HCT116 (cell line): ENCODE results near the gene SMIM12. TPM values are rescaled to one million over a fixed set of nuclear protein-coding genes. Genes with fewer than 3 reads are reported as not detected.

Experiments
- ATAC-seq: fragments of 200-7000 bp; cut with Tn5 transposase; 2 replicates; pipeline ENCODE4 v1.9.1; 2020; ENCODE audit warnings: mild to moderate bottlenecking, moderate library complexity
- BruUV-seq: library from RNA; stranded (reverse); fragments of 400-500 nt; replicated peaks from 2 replicates; lab custom pipeline; 2021; lab: Mats Ljungman, UMichigan
- CTCF ChIA-PET: fragments of 300-600 bp; sonication (Branson Sonifier 250); formaldehyde crosslinking; loops from one replicate; lab custom pipeline; 2021; ENCODE audit warnings: antibody characterized with exemption; lab: Charles Lee
- POLR2A ChIA-PET: fragments of 300-600, 350-600 bp; sonication (Branson Sonifier 250); formaldehyde crosslinking; loops from one replicate; lab custom pipeline; 2021; ENCODE audit warnings: antibody characterized with exemption; lab: Charles Lee
- RAD21 ChIA-PET, 2 experiments: fragments of 300-600 bp; sonication (Branson Sonifier 250); formaldehyde crosslinking; loops; one replicate each; lab custom pipeline; 2023; ENCODE audit warnings: low total read pairs in 2 of 2; ENCODE audit not compliant: uncharacterized antibody in 2 of 2, unreplicated experiment in 2 of 2, low non-redundant PET in 1 of 2; lab: Charles Lee
- DNase-seq: peaks from one replicate; pipeline ENCODE4 v3.0.0-alpha.2; 2010; ENCODE audit warnings: low read depth, low spot score
- H2AFZ ChIP-seq: fragments of 200-600 bp; shearing (Covaris generic), sonication (generic); 2 replicates; pipeline ENCODE4 v1.6.1; 2017; ENCODE audit warnings: low read depth, mixed run types, mixed read lengths, antibody characterized with exemption, low read length; ENCODE audit not compliant: poor library complexity, severe bottlenecking
- H3K27ac ChIP-seq: 2 replicates; pipeline ENCODE4 v1.5.1; 2012; ENCODE audit warnings: low read depth, low read length
- H3K27me3 ChIP-seq: fragments of 200-600 bp; sonication (generic); 2 replicates; pipeline ENCODE4 v1.6.1; 2016; ENCODE audit warnings: mixed run types, low read length, mixed read lengths; ENCODE audit not compliant: insufficient read depth
- H3K36me3 ChIP-seq, 2 experiments: fragments of 200-500 bp in 1 of 2; fragments of 200-600 bp in 1 of 2; sonication (Bioruptor generic) in 1 of 2; sonication (generic) in 1 of 2; 2 replicates each; pipeline versions ENCODE4 v1.5.1 to v1.6.1; 2014 to 2016; ENCODE audit warnings: low read length in 2 of 2, inconsistent platforms in 1 of 2, mixed read lengths in 1 of 2, mixed run types in 1 of 2; ENCODE audit not compliant: insufficient read depth in 2 of 2, control insufficient read depth in 1 of 2
- H3K4me1 ChIP-seq, 2 experiments: fragments of 200-600 bp in 1 of 2; sonication (generic) in 1 of 2; 2 replicates each; pipeline versions ENCODE4 v1.5.1 to v1.6.1; 2012 to 2017; ENCODE audit warnings: low read length in 2 of 2, inconsistent platforms in 1 of 2, mild to moderate bottlenecking in 1 of 2, mixed read lengths in 1 of 2, mixed run types in 1 of 2, moderate library complexity in 1 of 2; ENCODE audit not compliant: insufficient read depth in 2 of 2, control insufficient read depth in 1 of 2
- H3K4me2 ChIP-seq: fragments of 200-600 bp; sonication (generic); 2 replicates; pipeline ENCODE4 v1.6.1; 2017; ENCODE audit warnings: mixed run types, low read length, mixed read lengths
- H3K4me3 ChIP-seq, 2 experiments: fragments of 200-600 bp in 1 of 2; sonication (generic) in 1 of 2; replicated peaks in 1 of 2; 2 replicates each; pipeline ENCODE4 v1.5.1; 2011 to 2016; ENCODE audit warnings: low read length in 2 of 2, control low read depth in 1 of 2, low read depth in 1 of 2, mild to moderate bottlenecking in 1 of 2, mixed read lengths in 1 of 2, mixed run types in 1 of 2
- H3K79me2 ChIP-seq: fragments of 200-600 bp; sonication (generic); 2 replicates; pipeline ENCODE4 v1.6.1; 2017; ENCODE audit warnings: mild to moderate bottlenecking, mixed run types, low read length, moderate library complexity, mixed read lengths; ENCODE audit not compliant: insufficient read depth
- H3K9ac ChIP-seq: fragments of 200-600 bp; sonication (generic); 2 replicates; pipeline ENCODE4 v1.6.1; 2016; ENCODE audit warnings: low read length, mixed read lengths
- H3K9me2 ChIP-seq: fragments of 200-600 bp; sonication (generic), shearing (Covaris generic); 2 replicates; pipeline ENCODE4 v1.6.1; 2017; ENCODE audit warnings: mixed run types, mild to moderate bottlenecking, moderate library complexity; ENCODE audit not compliant: insufficient read depth
- H3K9me3 ChIP-seq, 2 experiments: fragments of 200-500 bp in 1 of 2; fragments of 200-600 bp in 1 of 2; sonication (Bioruptor generic) in 1 of 2; sonication (generic) in 1 of 2; 2 replicates each; pipeline ENCODE4 v1.6.1; 2014 to 2017; ENCODE audit warnings: low read length in 2 of 2, mixed read lengths in 2 of 2, inconsistent platforms in 1 of 2, low read depth in 1 of 2, mild to moderate bottlenecking in 1 of 2, mixed run types in 1 of 2, moderate library complexity in 1 of 2; ENCODE audit not compliant: control insufficient read depth in 1 of 2, insufficient read depth in 1 of 2
- H4K20me1 ChIP-seq: fragments of 200-600 bp; sonication (generic), shearing (Covaris generic); 2 replicates; pipeline ENCODE4 v1.6.1; 2017; ENCODE audit warnings: mixed run types, mild to moderate bottlenecking, moderate library complexity; ENCODE audit not compliant: insufficient read depth
- ATF3 ChIP-seq: IDR thresholded peaks from 2 replicates; pipeline ENCODE4 v1.6.1; 2012
- CBX3 ChIP-seq: IDR thresholded peaks from 2 replicates; pipeline ENCODE4 v1.6.1; 2012; ENCODE audit warnings: low read depth
- CEBPB ChIP-seq: IDR thresholded peaks from 2 replicates; pipeline ENCODE4 v1.6.1; 2012; ENCODE audit warnings: low read depth
- CTCF ChIP-seq, 3 experiments: fragments of 200-600 bp in 1 of 3; sonication (generic) in 1 of 3; IDR thresholded peaks in 2 of 3; conservative IDR thresholded peaks in 1 of 3; 2 replicates each; pipeline ENCODE4 v1.5.1; 2012 to 2017; ENCODE audit warnings: low read depth in 2 of 3, low read length in 2 of 3, antibody characterized with exemption in 1 of 3, borderline replicate concordance in 1 of 3, control low read depth in 1 of 3, mild to moderate bottlenecking in 1 of 3, mixed read lengths in 1 of 3, mixed run types in 1 of 3, moderate library complexity in 1 of 3; ENCODE audit not compliant: insufficient read depth in 1 of 3
- ELF1 ChIP-seq: IDR thresholded peaks from 2 replicates; pipeline ENCODE4 v1.6.1; 2012; ENCODE audit warnings: low read depth, borderline replicate concordance
- EZH2phosphoT487 ChIP-seq: fragments of 200-600 bp; IDR thresholded peaks from 2 replicates; pipeline ENCODE4 v1.6.1; 2018; ENCODE audit warnings: antibody characterized with exemption, borderline replicate concordance
- FOSL1 ChIP-seq: IDR thresholded peaks from 2 replicates; pipeline ENCODE4 v1.6.1; 2012; ENCODE audit warnings: low read depth
- POLR2A ChIP-seq: IDR thresholded peaks from 2 replicates; pipeline ENCODE4 v1.7.0; 2011; ENCODE audit warnings: borderline replicate concordance; ENCODE audit not compliant: insufficient read depth, insufficient read length; ENCODE audit errors: extremely low read depth
- POLR2AphosphoS5 ChIP-seq: IDR thresholded peaks from 2 replicates; pipeline ENCODE4 v1.6.1; 2011; ENCODE audit warnings: mild to moderate bottlenecking, low read depth, low read length, moderate library complexity
- RAD21 ChIP-seq: IDR thresholded peaks from 2 replicates; pipeline ENCODE4 v1.6.1; 2012; ENCODE audit warnings: low read depth, mild to moderate bottlenecking
- REST ChIP-seq: IDR thresholded peaks from 2 replicates; pipeline ENCODE4 v1.6.1; 2012; ENCODE audit warnings: low read depth
- SP1 ChIP-seq: IDR thresholded peaks from 2 replicates; pipeline ENCODE4 v1.6.1; 2012; ENCODE audit warnings: low read depth
- SRF ChIP-seq: IDR thresholded peaks from 2 replicates; pipeline ENCODE4 v1.6.1; 2012; ENCODE audit warnings: low read depth
- TCF7L2 ChIP-seq: IDR thresholded peaks from 2 replicates; pipeline ENCODE4 v1.7.0; 2011; ENCODE audit warnings: borderline replicate concordance, inconsistent platforms; ENCODE audit not compliant: insufficient read depth, insufficient read length; ENCODE audit errors: extremely low read depth
- ZFX ChIP-seq: fragments of 450-650 bp; IDR thresholded peaks from 2 replicates; pipeline ENCODE4 v1.6.1; 2017
- ZNF274 ChIP-seq: fragments of 200-500 bp; sonication (Bioruptor generic); IDR thresholded peaks from 2 replicates; pipeline ENCODE4 v1.6.1; 2014; ENCODE audit warnings: mild to moderate bottlenecking, low read depth, low read length, inconsistent platforms
- intact Hi-C: fragments of 100-400 bp; cut with micrococcal nuclease; formaldehyde crosslinking; loops from 2 replicates; pipeline ENCODE4 v1.10.0; 2022
- total RNA-seq: library from RNA; stranded (reverse); gene quantifications from one replicate; pipeline ENCODE4 v1.2.1, GENCODE V29; 2021; ENCODE audit not compliant: unreplicated experiment

SMIM12 gene
- total RNA-seq, 1 experiment from 2014 or later = 31.3 TPM

- no peak overlapping the region for H3K27ac ChIP-seq
- no peak overlapping the region for H3K9ac ChIP-seq
- DNase-seq = no peak
- H3K9me3 ChIP-seq = no peaks in the 10 kb centered on the region
- H3K4me3 ChIP-seq = no peak overlapping the region
- no peak for TF ChIP-seq REST
- no peak for TF ChIP-seq ZNF274
- no peak for TF ChIP-seq RAD21
- TF ChIP-seq ZFX = no peak
- no peak for TF ChIP-seq FOSL1
- TF ChIP-seq POLR2A = no peak
- TF ChIP-seq EZH2phosphoT487 = no peak
- TF ChIP-seq CBX3 = no peak
- no peak for TF ChIP-seq CTCF (IDR thresholded peaks at IDR 0.05 in 2 of 3, conservative IDR thresholded peaks at IDR 0.05 in 1 of 3; ENCODE audit: borderline replicate concordance in 1 of 3, insufficient read depth in 1 of 3, low read depth in 2 of 3, low read length in 2 of 3)
- TF ChIP-seq TCF7L2 = no peak
- no peak for TF ChIP-seq SP1
- TF ChIP-seq CEBPB = no peak
- TF ChIP-seq ATF3 = no peak
- no peak for TF ChIP-seq ELF1
- no peak for TF ChIP-seq SRF
- no peak for TF ChIP-seq POLR2AphosphoS5
- BruUV-seq = no TSS peak
- H3K27me3 ChIP-seq = no peaks in the 10 kb centered on the region
- ChIA-PET CTCF (interaction anchor here (1.5 kb wide), 1 partner anchor 17 kb away, joined by 3 read pairs; no protein-coding TSS in a partner anchor), POLR2A (no interaction called here), RAD21 (no interaction called here)
- intact Hi-C loops = no loop called here
- H3K36me3 ChIP-seq = no peaks in the 10 kb centered on the region
- H4K20me1 ChIP-seq = no peaks in the 10 kb centered on the region
- no peak for ATAC-seq
- H3K79me2 ChIP-seq = no peaks in the 10 kb centered on the region
- H3K4me2 ChIP-seq = no peak overlapping the region
- no peaks in the 10 kb centered on the region for H3K9me2 ChIP-seq
- no peak overlapping the region for H2AFZ ChIP-seq
- H3K4me1 ChIP-seq = peaks cover 0 to 3% of the 10 kb centered on the region in 2 experiments; a peak in 1 of 4 replicates
These were observed 55.8 kb downstream of the SMIM12 start for GRCh38 chr1:34803770-34804169.
